Osteocyte (in vitro differentiated cells): ENCODE data around the gene PNPLA1. TPM values are rescaled to one million over a fixed set of nuclear protein-coding genes. Genes with fewer than 3 reads are reported as not detected.

Source experiments
- DNase-seq: peaks from one replicate; pipeline ENCODE4 v3.0.0; 2021; ENCODE audit warnings: mixed read lengths; ENCODE audit not compliant: unreplicated experiment; ENCODE audit errors: extremely low spot score
- H3K27ac Mint-ChIP-seq: one replicate; pipeline ENCODE4 v1.8.0; 2021; ENCODE audit warnings: mild to moderate bottlenecking, mixed read lengths; ENCODE audit not compliant: unreplicated experiment
- H3K27me3 Mint-ChIP-seq: one replicate; pipeline ENCODE4 v1.8.0; 2021; ENCODE audit warnings: mixed read lengths; ENCODE audit not compliant: unreplicated experiment
- H3K36me3 Mint-ChIP-seq: one replicate; pipeline ENCODE4 v1.8.0; 2021; ENCODE audit warnings: mixed read lengths; ENCODE audit not compliant: unreplicated experiment
- H3K4me1 Mint-ChIP-seq: one replicate; pipeline ENCODE4 v1.8.0; 2021; ENCODE audit warnings: mixed read lengths; ENCODE audit not compliant: unreplicated experiment
- H3K4me3 Mint-ChIP-seq: one replicate; pipeline ENCODE4 v1.8.0; 2021; ENCODE audit warnings: mild to moderate bottlenecking, moderate library complexity, mixed read lengths; ENCODE audit not compliant: unreplicated experiment
- H3K9me3 Mint-ChIP-seq: one replicate; pipeline ENCODE4 v1.8.0; 2021; ENCODE audit warnings: mixed read lengths; ENCODE audit not compliant: unreplicated experiment
- total RNA-seq: library from RNA; stranded (reverse); gene quantifications from 2 replicates; pipeline ENCODE4 v1.2.1, GENCODE V29; 2021
- TF ChIP-seq, protein P1 (sequence below): fragments of 200-600 bp; sonication (generic); IDR thresholded peaks from 2 replicates; pipeline ENCODE4 v1.5.0; 2021; ENCODE audit warnings: antibody characterized with exemption, mild to moderate bottlenecking, moderate library complexity

The PNPLA1 gene
- total RNA-seq, 1 donor from 2014 or later: not detected

DNA sequence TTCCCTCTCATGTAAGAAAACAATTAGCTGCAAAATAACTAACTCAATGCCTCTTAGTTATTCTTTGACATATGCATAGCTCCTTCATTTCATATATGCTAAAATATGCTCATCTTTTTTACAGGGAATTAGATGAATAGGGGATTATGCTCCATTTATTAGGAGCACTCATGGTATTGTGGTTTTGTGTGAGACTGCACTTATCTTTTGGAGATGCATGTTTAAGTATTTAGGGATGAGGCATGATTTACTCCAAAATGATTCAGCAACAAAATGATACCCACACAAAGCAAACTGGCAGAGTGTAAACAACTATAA lies 58.0 kb downstream of the PNPLA1 start:
- TF ChIP-seq, protein P1, sequence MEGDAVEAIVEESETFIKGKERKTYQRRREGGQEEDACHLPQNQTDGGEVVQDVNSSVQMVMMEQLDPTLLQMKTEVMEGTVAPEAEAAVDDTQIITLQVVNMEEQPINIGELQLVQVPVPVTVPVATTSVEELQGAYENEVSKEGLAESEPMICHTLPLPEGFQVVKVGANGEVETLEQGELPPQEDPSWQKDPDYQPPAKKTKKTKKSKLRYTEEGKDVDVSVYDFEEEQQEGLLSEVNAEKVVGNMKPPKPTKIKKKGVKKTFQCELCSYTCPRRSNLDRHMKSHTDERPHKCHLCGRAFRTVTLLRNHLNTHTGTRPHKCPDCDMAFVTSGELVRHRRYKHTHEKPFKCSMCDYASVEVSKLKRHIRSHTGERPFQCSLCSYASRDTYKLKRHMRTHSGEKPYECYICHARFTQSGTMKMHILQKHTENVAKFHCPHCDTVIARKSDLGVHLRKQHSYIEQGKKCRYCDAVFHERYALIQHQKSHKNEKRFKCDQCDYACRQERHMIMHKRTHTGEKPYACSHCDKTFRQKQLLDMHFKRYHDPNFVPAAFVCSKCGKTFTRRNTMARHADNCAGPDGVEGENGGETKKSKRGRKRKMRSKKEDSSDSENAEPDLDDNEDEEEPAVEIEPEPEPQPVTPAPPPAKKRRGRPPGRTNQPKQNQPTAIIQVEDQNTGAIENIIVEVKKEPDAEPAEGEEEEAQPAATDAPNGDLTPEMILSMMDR: no peak
- no peak for DNase-seq
- Mint-ChIP-seq H3K4me1 (peaks cover 2% of the 10 kb centered on the region), H3K27ac (no peak overlapping the region), H3K27me3 (peaks cover 57% of the 10 kb centered on the region), H3K4me3 (no peak overlapping the region), H3K9me3 (no peaks in the 10 kb centered on the region), H3K36me3 (no peaks in the 10 kb centered on the region)

DNA sequence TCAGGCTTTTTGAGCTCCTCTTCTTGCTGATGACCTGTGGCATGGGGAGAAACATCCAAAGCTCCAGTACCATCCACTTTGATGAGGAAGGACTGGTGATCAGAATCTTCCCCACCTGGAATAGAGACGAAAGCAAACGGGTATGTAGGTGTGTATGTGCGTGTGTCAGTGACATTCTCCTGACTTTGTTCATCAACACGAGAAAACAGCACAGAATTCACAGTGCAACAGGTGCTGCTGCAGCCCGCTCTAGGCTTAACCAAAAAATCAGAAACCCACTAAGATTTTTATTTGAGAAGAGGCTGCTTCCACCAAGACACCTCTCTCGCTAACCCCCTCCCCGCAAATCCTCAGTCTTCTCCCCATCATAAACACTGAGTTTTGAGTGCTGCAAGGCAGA lies 58.7 kb downstream of the PNPLA1 start:
- TF ChIP-seq, protein P1: no peak
- no peak overlapping the region for H3K27ac Mint-ChIP-seq
- peaks cover 2% of the 10 kb centered on the region for H3K4me1 Mint-ChIP-seq
- no peak overlapping the region for H3K4me3 Mint-ChIP-seq
- DNase-seq: no peak
- no peaks in the 10 kb centered on the region for H3K36me3 Mint-ChIP-seq
- H3K27me3 Mint-ChIP-seq: peaks cover 64% of the 10 kb centered on the region
- H3K9me3 Mint-ChIP-seq: no peaks in the 10 kb centered on the region

DNA sequence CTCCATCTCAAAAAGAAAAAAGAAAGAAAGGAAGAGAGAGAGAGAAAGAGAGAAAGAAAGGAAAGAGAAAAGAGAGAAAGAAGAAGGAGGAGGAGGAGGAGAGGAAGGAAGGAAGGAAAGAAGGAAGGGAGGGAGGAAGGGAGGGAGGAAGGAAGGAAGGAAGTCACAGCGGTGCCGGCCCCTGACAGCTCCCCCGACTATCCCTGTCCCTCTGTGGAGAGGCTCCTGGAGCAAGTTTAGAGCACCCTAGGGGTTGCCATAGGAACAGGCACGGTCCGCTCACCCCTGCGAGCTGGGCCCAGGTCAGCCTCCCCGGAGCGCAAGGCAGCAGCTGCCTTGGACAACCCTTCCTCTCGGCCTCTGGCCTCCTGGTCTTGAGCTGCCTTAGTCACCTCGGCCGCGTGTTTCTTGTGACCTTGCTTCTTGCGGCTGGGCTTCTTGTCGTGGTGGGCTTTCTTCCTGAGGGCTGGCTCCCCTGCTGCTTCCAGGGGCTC lies 60.0 kb downstream of the PNPLA1 start:
- Mint-ChIP-seq H3K4me3 (no peak overlapping the region), H3K27me3 (peaks cover 77% of the 10 kb centered on the region), H3K36me3 (no peaks in the 10 kb centered on the region), H3K27ac (no peak overlapping the region), H3K9me3 (no peaks in the 10 kb centered on the region), H3K4me1 (peaks cover 2% of the 10 kb centered on the region)
- no peak for DNase-seq
- TF ChIP-seq, protein P1: no peak

DNA sequence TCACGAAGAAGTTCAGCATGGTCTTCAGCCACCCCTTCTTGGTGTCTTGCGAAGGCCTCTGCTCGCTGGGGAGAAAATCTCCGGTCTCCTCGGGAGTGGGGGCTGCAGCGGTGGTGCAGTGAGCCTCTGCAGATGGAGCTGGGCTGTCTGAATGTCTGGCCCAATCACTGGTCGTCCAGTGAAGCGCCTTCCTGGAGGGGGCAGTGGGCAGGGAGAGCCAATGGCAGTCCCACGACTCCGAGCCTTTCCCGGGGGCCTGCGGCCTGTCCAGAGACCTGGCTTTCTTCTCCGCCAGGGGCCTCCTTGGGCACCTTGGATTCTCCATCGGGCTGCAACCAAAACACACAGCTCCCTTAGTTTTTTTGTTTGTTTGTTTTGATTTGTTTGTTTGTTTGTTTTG lies 60.5 kb downstream of the PNPLA1 start:
- H3K27me3 Mint-ChIP-seq: peaks cover 77% of the 10 kb centered on the region
- no peak overlapping the region for H3K4me3 Mint-ChIP-seq
- no peaks in the 10 kb centered on the region for H3K9me3 Mint-ChIP-seq
- TF ChIP-seq, protein P1: no peak
- peaks cover 2% of the 10 kb centered on the region for H3K4me1 Mint-ChIP-seq
- no peak overlapping the region for H3K27ac Mint-ChIP-seq
- H3K36me3 Mint-ChIP-seq: no peaks in the 10 kb centered on the region
- no peak for DNase-seq

DNA sequence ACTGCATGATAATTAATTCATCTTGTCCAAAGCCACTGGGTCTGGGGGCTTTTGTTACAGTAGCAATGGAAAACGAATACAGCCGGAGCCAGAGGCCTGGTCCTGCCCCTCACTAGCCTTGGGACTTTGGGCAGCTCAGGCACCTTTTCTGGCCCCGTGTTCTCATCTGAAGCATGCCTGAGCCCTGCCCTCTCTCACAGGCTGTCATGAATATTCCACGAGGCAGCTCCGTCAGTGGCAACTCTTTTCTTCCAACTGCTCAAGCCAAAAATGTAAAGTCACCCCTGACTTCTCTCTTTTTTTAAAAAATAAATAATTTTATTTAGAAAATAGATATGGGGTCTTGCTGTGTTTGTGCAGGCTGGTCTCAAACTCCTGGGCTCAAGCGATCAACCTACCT lies 61.5 kb downstream of the PNPLA1 start:
- H3K9me3 Mint-ChIP-seq: no peaks in the 10 kb centered on the region
- no peaks in the 10 kb centered on the region for H3K36me3 Mint-ChIP-seq
- H3K4me3 Mint-ChIP-seq: no peak overlapping the region
- H3K27me3 Mint-ChIP-seq: peaks cover 79% of the 10 kb centered on the region
- no peak for DNase-seq
- TF ChIP-seq, protein P1: no peak
- H3K4me1 Mint-ChIP-seq: peaks cover 2% of the 10 kb centered on the region
- H3K27ac Mint-ChIP-seq: no peak overlapping the region
